NCI-H1092 treated with DMSO at 0.1 percent for 48 hours (cell line): ENCODE results near the gene MICU1.
A peak's percentile ranks its signal among the peaks of the same experiment; 100 is the strongest.
"Not testable (repeated sequence)": the region's sequence is repeated elsewhere in the genome, so short reads cannot be mapped to it uniquely, and the experiment has no call there.

Experiments used
- DNase-seq: peaks from one replicate; lab custom pipeline; 2025; lab: John Stamatoyannopoulos, UW

MICU1 gene

GRCh38 chr10:72386916-72387586 lies 238.8 kb downstream of the MICU1 start:
- no peak for DNase-seq

GRCh38 chr10:72385724-72386123 lies 240.2 kb downstream of the MICU1 start:
- no peak for DNase-seq

GRCh38 chr10:72384982-72385381 lies 240.9 kb downstream of the MICU1 start:
- DNase-seq = not testable (repeated sequence)

- DNase-seq = no peak
Measured at GRCh38 chr10:72379776-72380175, 246.1 kb downstream of the MICU1 start.

GRCh38 chr10:72379062-72379461 lies 246.8 kb downstream of the MICU1 start:
- DNase-seq = no peak

- DNase-seq = no peak
Measured at GRCh38 chr10:72375585-72375984, 250.3 kb downstream of the MICU1 start.

- DNase-seq = no peak
Measured at GRCh38 chr10:72375173-72375572, 250.7 kb downstream of the MICU1 start.

GRCh38 chr10:72370201-72370722 lies 255.6 kb downstream of the MICU1 start:
- DNase-seq = no peak

GRCh38 chr10:72367301-72367960 lies 258.4 kb downstream of the MICU1 start:
- no peak for DNase-seq

- no peak for DNase-seq
Measured at GRCh38 chr10:72365106-72365895, 260.6 kb downstream of the MICU1 start.

GRCh38 chr10:72364239-72364777 lies 261.6 kb downstream of the MICU1 start:
- peak; percentile 74 for DNase-seq

- no peak for DNase-seq
Measured at GRCh38 chr10:72356987-72357386, 268.9 kb downstream of the MICU1 start.

GRCh38 chr10:72356115-72356514 lies 269.8 kb downstream of the MICU1 start:
- no peak for DNase-seq

- no peak for DNase-seq
Measured at GRCh38 chr10:72355214-72355555, 270.7 kb downstream of the MICU1 start.

GRCh38 chr10:72354356-72355213 lies 271.3 kb downstream of the MICU1 start, which contains the start of gene DNAJB12:
Gene DNAJB12, minus strand, starts transcription at chr10:72354919. Its CDS starts 22 bp downstream, at chr10:72354897.
- peak; percentile 87 for DNase-seq

GRCh38 chr10:72353965-72354355 lies 271.9 kb downstream of the MICU1 start:
- DNase-seq = no peak

GRCh38 chr10:72353028-72353964 lies 272.6 kb downstream of the MICU1 start:
- DNase-seq = no peak

GRCh38 chr10:72351479-72351878 lies 274.4 kb downstream of the MICU1 start:
- DNase-seq = no peak

GRCh38 chr10:72349438-72349837 lies 276.4 kb downstream of the MICU1 start:
- DNase-seq = no peak

- no peak for DNase-seq
Measured at GRCh38 chr10:72348282-72348681, 277.6 kb downstream of the MICU1 start.
